GM20431 (cell line): ENCODE data around the gene FMR1.

Source experiments
- in situ Hi-C: fragments of 300-500 bp; cut with MseI, MboI; formaldehyde crosslinking; loops from one replicate; pipeline ENCODE4 v1.15.0; 2020; ENCODE audit warnings: low sequenced_read_pairs; ENCODE audit not compliant: unreplicated experiment

The FMR1 gene

GRCh38 chrX:147913570-147913969, 1.9 kb downstream of the FMR1 start:
- in situ Hi-C loops = no loop called here

- in situ Hi-C loops = no loop called here
Observed at GRCh38 chrX:147914591-147914990, 2.9 kb downstream of the FMR1 start.

GRCh38 chrX:147916375-147916968, 4.8 kb downstream of the FMR1 start:
- in situ Hi-C loops = no loop called here

- in situ Hi-C loops = no loop called here
Observed at GRCh38 chrX:147917700-147918695, 6.3 kb downstream of the FMR1 start.

GRCh38 chrX:147920161-147920666, 8.5 kb downstream of the FMR1 start:
- in situ Hi-C loops = no loop called here

- in situ Hi-C loops = no loop called here
Observed at GRCh38 chrX:147923605-147924004, 11.9 kb downstream of the FMR1 start.

GRCh38 chrX:147927256-147927655, 15.5 kb downstream of the FMR1 start:
- in situ Hi-C loops = no loop called here

GRCh38 chrX:147933815-147934214, 22.1 kb downstream of the FMR1 start:
- in situ Hi-C loops = no loop called here

GRCh38 chrX:147935156-147935758, 23.5 kb downstream of the FMR1 start:
- in situ Hi-C loops = no loop called here

GRCh38 chrX:147945286-147945685, 33.6 kb downstream of the FMR1 start:
- in situ Hi-C loops = no loop called here

- in situ Hi-C loops = no loop called here
Observed at GRCh38 chrX:147948531-147948930, 36.8 kb downstream of the FMR1 start.

GRCh38 chrX:147950352-147950751, 38.6 kb downstream of the FMR1 start:
- in situ Hi-C loops = no loop called here

GRCh38 chrX:147953976-147954375, 42.3 kb downstream of the FMR1 start:
- in situ Hi-C loops = no loop called here

GRCh38 chrX:147957291-147957690, 45.6 kb downstream of the FMR1 start:
- in situ Hi-C loops = no loop called here

- in situ Hi-C loops = no loop called here
Observed at GRCh38 chrX:147958291-147958690, 46.6 kb downstream of the FMR1 start.

- in situ Hi-C loops = no loop called here
Observed at GRCh38 chrX:147960722-147961121, 49.0 kb downstream of the FMR1 start.

- in situ Hi-C loops = no loop called here
Observed at GRCh38 chrX:147962476-147962875, 50.8 kb downstream of the FMR1 start.

GRCh38 chrX:147978931-147979330, 67.2 kb downstream of the FMR1 start:
- in situ Hi-C loops = no loop called here

- in situ Hi-C loops = no loop called here
Observed at GRCh38 chrX:147981038-147981752, 69.5 kb downstream of the FMR1 start, which contains the start of gene FMR1NB. FMR1NB (plus strand) TSS chrX:147981337; CDS start chrX:147981403, 66 bp downstream.
